GM15510 (cell line): ENCODE data around the gene HOXA3.

ENCODE experiments used
- POLR2A ChIP-seq: IDR thresholded peaks from 3 replicates; pipeline ENCODE4 v1.6.1; 2011; ENCODE audit warnings: borderline replicate concordance; ENCODE audit not compliant: insufficient read length; ENCODE audit errors: extremely low read depth

HOXA3 gene

GRCh38 chr7:27175626-27176523 is 23.5 kb upstream of the HOXA3 start:
- no peak for TF ChIP-seq POLR2A

GRCh38 chr7:27174874-27175625 is 22.7 kb upstream of the HOXA3 start:
- no peak for TF ChIP-seq POLR2A

GRCh38 chr7:27173956-27174873 is 21.8 kb upstream of the HOXA3 start, which contains the start of gene HOXA10:
TSS of gene HOXA10 (minus strand) at chr7:27174320. CDS start at chr7:27174306, 14 bp downstream.
- no peak for TF ChIP-seq POLR2A

GRCh38 chr7:27173511-27173955 is 21.1 kb upstream of the HOXA3 start:
- TF ChIP-seq POLR2A, result no peak

GRCh38 chr7:27172823-27173510 is 20.6 kb upstream of the HOXA3 start:
- TF ChIP-seq POLR2A, result no peak

GRCh38 chr7:27172315-27172774 is 20.0 kb upstream of the HOXA3 start:
- TF ChIP-seq POLR2A, result no peak

- TF ChIP-seq POLR2A, result no peak
Measured at GRCh38 chr7:27171637-27172314, 19.4 kb upstream of the HOXA3 start.

- TF ChIP-seq POLR2A, result no peak
Measured at GRCh38 chr7:27171325-27171636, 18.9 kb upstream of the HOXA3 start.

GRCh38 chr7:27170426-27171324 is 18.3 kb upstream of the HOXA3 start:
- TF ChIP-seq POLR2A, result no peak

GRCh38 chr7:27169658-27170425 is 17.5 kb upstream of the HOXA3 start:
- TF ChIP-seq POLR2A, result no peak

GRCh38 chr7:27168265-27168947 is 16.0 kb upstream of the HOXA3 start:
- no peak for TF ChIP-seq POLR2A

GRCh38 chr7:27167916-27168264 is 15.5 kb upstream of the HOXA3 start:
- TF ChIP-seq POLR2A, result no peak
